NK-92 (cell line): ENCODE results near the gene ASAP2.

Experiments
- DNase-seq: peaks from one replicate; lab custom pipeline; 2025; ENCODE audit not compliant: unreplicated experiment; lab: John Stamatoyannopoulos, UW

ASAP2 gene

GRCh38 chr2:9205963-9206948 is at the start of gene ASAP2:
Gene ASAP2, plus strand, starts transcription at chr2:9206812. Its CDS starts 293 bp downstream, at chr2:9207105.
- no peak for DNase-seq

GRCh38 chr2:9158786-9159779 is 47.5 kb upstream of the ASAP2 start:
- DNase-seq: no peak

- no peak for DNase-seq
Observed at GRCh38 chr2:9160732-9161131, 45.9 kb upstream of the ASAP2 start.

- no peak for DNase-seq
Observed at GRCh38 chr2:9162841-9163240, 43.8 kb upstream of the ASAP2 start.

GRCh38 chr2:9163306-9164111 is 43.1 kb upstream of the ASAP2 start:
- no peak for DNase-seq

- DNase-seq: no peak
Observed at GRCh38 chr2:9164112-9164608, 42.5 kb upstream of the ASAP2 start.

GRCh38 chr2:9165625-9166024 is 41.0 kb upstream of the ASAP2 start:
- no peak for DNase-seq

- DNase-seq: no peak
Observed at GRCh38 chr2:9166579-9167377, 39.8 kb upstream of the ASAP2 start.

GRCh38 chr2:9167718-9168657 is 38.6 kb upstream of the ASAP2 start:
- no peak for DNase-seq

- DNase-seq: no peak
Observed at GRCh38 chr2:9168821-9169221, 37.8 kb upstream of the ASAP2 start.

GRCh38 chr2:9169349-9170107 is 37.1 kb upstream of the ASAP2 start:
- DNase-seq: no peak

GRCh38 chr2:9170458-9171130 is 36.0 kb upstream of the ASAP2 start:
- no peak for DNase-seq

GRCh38 chr2:9174771-9175437 is 31.7 kb upstream of the ASAP2 start:
- DNase-seq: no peak

- DNase-seq: no peak
Observed at GRCh38 chr2:9178110-9178903, 28.3 kb upstream of the ASAP2 start.

GRCh38 chr2:9178904-9179571 is 27.6 kb upstream of the ASAP2 start:
- no peak for DNase-seq
